ENCODE results near the gene CMBL.
"Not testable (repeated sequence)": the region's sequence is repeated elsewhere in the genome, so short reads cannot be mapped to it uniquely, and the experiment has no call there.

- TF ChIP-seq FOXK2 (IDR thresholded peaks at IDR 0.05); FOXM1 (IDR thresholded peaks at IDR 0.05; ENCODE audit: borderline replicate concordance); L3MBTL2 (conservative IDR thresholded peaks at IDR 0.05); BHLHE40 (IDR thresholded peaks at IDR 0.05; ENCODE audit: borderline replicate concordance): not testable (repeated sequence)
- TF ChIP-seq, protein P1, sequence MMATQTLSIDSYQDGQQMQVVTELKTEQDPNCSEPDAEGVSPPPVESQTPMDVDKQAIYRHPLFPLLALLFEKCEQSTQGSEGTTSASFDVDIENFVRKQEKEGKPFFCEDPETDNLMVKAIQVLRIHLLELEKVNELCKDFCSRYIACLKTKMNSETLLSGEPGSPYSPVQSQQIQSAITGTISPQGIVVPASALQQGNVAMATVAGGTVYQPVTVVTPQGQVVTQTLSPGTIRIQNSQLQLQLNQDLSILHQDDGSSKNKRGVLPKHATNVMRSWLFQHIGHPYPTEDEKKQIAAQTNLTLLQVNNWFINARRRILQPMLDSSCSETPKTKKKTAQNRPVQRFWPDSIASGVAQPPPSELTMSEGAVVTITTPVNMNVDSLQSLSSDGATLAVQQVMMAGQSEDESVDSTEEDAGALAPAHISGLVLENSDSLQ (IDR thresholded peaks at IDR 0.05), result not testable (repeated sequence)
These were observed 36.9 kb upstream of the CMBL start for GRCh38 chr5:10344461-10345106.

All from HEK293T (cell line).